IPS-11a (cell line): ENCODE measurements around the gene MGA.
"Not testable (repeated sequence)": the region's sequence is repeated elsewhere in the genome, so short reads cannot be mapped to it uniquely, and the experiment has no call there.

ENCODE experiments used
- H3K4me3 ChIP-seq: one replicate; pipeline ENCODE4 v1.5.1; 2013; ENCODE audit warnings: low read depth, low read length, control low read depth

The MGA gene

DNA sequence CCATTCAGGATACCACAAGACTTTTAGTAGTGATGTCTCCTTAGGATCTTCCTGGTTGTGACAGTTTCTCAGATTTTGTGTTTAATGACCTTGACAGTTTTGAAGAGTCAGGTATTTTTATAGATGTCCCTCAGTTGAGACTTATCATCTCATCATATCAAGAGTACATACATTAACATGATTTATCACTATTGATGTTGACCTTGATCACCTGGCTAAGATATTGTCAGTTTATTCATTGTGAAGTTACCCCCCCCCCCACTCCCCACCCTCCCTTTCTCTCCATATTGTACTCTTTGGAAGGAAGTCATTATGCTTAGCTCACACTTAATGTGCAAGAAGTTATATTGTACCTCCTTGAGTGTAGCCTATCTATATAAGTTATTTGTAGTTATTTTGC is 42.9 kb downstream of the MGA start:
- no peak overlapping the region for H3K4me3 ChIP-seq

DNA sequence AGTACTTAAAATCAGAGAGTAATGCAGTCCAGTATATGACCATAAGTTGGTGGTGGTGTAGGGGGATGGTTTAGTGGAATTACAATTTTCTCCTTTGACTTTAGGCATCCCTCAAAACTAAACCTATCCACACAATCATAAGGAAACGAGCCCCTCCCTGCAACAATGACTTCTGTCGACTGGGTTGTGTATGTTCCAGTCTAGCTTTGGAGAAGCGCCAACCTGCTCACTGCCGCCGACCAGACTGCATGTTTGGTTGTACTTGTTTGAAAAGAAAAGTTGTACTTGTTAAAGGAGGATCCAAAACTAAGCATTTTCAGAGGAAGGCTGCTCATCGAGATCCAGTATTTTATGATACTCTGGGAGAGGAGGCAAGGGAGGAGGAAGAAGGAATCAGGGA is 52.8 kb downstream of the MGA start:
- H3K4me3 ChIP-seq, result no peak overlapping the region

DNA sequence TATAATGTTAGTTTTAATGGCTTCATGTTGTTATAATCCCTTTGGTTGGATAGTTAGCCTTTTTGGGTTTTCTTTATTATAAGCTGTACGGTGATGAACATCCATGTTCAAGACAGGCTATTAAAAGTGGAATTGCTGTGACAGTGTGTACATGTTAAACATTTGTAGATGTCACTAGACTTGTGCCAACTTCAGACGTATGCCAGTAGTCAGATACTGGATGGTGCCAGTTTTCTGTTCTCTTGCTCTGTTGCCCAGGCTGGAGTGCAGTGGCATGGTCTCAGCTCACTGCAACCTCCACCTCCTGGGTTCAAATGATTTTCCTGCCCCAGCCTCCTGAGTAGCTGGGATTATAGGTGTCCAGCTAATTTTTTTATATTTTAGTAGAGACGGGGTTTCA is 54.1 kb downstream of the MGA start:
- no peak overlapping the region for H3K4me3 ChIP-seq

DNA sequence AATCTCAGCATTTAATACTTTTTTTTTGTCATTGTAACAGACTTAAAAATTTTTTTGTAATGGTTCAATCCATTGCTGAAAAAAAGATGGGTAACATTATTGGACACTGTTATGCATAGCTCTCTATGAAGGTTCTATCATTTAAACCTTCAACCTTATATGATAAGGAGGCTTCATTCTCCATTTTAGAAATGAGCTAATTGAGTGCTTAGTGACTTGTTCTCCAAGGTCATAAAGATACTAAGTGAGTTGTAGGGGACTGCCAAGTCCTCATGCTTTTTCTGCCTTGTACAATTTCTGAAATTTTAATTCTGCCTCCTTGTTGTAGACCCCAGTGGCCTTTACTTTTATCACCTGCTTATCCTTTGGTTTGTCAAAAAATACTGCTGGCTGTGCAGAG is 56.7 kb downstream of the MGA start:
- H3K4me3 ChIP-seq, result no peak overlapping the region

DNA sequence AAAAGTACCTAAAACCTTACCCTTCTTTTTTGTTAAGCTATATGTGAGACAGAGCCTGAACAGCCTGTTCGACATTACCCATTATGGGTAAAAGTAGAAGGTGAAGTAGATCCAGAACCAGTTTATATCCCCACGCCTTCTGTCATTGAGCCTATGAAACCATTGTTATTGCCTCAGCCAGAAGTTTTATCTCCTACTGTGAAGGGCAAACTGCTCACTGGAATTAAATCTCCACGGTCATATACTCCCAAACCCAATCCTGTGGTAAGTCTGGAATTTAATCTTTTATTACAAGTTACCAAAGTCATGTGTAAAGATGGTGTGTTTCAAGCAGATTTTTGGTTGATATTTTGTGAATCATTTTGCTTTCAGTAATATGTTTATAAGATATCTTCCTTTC is 66.9 kb downstream of the MGA start:
- H3K4me3 ChIP-seq, result no peak overlapping the region

DNA sequence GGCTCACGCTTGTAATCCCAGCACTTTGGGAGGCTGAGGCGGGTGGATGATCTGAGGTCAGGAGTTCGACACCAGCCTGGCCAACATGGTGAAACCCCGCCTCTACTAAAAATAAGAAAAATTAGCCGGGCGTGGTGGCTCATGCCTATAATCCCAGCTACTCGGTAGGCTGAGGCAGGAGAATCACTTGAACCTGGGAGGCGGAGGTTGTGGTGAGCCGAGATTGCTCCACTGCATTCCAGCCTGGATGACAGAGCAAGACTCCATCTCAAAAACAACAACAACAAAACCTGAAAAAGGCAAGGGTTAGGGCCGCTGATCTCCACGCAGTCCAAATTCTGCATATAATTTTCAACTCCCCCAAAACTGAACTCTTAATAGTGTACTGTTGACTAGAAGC is 67.9 kb downstream of the MGA start:
- H3K4me3 ChIP-seq, result not testable (repeated sequence)

DNA sequence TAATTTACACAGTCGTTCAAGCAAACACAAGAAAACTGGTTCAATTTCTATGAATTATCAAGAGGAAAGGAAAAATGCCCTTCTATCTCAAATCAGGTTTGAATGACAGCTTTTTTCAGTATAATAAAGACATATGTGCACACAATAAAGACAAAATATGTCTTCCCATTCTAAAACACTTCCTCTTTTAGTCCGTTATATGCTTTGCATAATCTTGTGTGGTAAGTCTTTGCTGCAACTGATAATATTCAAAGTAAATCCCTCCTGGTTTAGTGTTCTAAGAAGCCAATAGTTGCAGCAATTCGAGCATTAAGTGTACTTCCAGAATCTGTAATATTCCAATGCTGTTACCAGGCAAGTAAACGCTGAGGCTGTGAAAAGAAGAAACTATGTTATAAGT is 70.3 kb downstream of the MGA start:
- no peak overlapping the region for H3K4me3 ChIP-seq

DNA sequence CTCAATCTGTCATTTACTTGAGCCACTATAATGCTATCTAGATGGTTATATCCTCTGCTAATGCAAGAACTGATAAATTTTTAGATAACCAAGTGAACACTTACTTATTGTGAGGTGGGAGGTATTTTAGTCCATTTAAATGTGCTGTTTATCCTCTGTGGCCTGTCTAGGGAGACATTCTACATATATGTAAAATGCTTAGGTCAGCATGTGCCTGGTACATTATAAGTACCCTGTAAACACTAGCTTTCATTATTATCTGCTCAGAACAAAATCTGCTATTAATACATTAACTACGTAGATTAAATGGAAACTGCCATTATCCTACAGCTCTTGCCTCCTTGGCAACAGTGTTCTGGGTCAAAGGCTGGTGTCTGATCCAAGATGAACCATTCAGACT is 72.3 kb downstream of the MGA start:
- no peak overlapping the region for H3K4me3 ChIP-seq

DNA sequence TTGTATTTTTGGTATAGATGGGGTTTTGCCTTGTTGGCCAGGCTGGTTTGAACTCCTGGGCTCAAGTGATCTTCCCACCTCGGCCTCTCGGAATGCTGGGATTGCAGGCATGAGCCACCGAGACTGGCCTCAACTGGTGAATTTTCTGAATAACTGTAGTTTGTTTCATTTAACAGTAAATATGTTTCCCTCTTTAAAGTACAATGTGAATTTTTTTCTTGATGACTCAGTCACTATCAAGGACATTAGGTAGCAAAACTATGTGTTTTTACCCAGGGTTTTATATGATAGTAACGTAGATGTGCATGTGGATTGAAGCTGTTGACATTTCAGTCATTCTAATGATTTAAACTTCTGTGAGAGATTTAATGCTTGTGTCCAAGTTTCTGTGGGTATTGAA is 73.9 kb downstream of the MGA start:
- H3K4me3 ChIP-seq, result no peak overlapping the region

DNA sequence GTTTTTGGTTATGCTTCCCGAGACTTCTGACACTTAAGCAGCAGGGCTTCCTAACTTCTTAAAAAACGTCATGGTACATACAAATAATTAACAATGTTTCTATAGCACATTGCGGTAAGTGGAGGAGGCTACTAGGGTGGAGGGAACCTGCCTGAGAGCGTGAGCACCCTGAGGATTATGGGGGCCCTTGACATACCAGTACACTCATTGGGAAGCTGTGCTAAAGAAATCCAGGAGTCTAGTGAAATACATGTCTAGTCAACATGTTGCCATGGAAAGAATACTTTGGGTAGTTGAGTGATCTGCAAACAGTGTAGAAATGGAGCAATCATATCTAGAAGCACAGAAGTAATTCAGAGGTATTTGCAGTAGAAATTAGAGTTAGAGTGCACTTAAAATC is 74.8 kb downstream of the MGA start:
- H3K4me3 ChIP-seq, result no peak overlapping the region

DNA sequence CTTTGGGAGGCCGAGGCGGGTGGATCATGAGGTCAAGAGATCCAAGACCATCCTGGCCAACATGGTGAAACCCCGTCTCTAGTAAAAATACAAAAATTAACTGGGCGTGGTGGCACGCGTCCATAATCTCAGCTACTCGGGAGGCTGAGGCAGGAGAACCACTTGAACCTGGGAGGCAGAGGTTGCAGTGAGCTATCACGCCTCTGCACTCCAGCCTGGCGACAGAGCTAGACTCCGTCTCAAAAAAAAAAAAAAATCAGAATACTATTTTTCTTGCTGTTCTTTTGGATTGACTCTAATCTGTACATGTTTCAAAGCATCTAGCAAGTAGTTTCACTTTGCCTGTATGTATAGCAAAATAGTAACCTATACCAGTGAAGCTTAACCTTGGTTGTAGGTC is 75.3 kb downstream of the MGA start:
- not testable (repeated sequence) for H3K4me3 ChIP-seq

DNA sequence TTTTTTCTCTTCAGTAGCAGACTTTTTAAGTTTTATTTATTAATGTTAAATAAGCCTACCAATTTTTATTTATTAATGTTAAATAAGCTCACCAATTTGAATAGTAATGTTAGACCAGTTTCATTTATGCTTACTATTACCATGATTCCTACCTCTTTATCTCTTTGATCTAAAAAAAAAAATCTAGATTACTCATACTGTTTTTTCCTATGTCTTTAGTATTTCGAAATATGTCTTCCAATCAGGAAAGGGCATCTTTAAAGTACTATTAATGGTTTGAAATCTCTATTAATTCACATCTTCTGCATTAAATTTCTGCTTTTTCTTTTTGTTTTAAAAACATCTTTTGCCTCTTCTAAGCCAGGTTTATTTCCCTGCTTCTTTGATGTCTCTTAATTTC is 86.6 kb downstream of the MGA start:
- H3K4me3 ChIP-seq, result no peak overlapping the region

DNA sequence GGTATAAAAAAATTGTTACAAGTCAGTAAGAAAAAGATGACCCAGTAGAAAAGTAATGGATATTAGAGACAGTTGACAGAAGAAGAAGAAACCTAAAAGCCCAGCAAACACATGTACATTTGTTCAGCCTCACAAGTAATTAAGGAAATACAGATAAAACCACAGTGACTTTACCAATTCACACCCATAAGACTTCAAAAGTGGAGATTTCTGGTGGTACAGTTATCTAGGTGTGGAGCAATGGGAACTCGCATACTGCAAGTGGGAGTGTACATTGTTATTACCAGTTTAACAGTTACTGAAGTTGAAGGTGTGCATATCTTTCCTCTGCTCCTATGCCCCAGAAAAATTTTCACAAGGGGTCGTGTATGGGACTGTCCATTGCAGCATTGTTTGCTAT is 96.0 kb downstream of the MGA start:
- no peak overlapping the region for H3K4me3 ChIP-seq

DNA sequence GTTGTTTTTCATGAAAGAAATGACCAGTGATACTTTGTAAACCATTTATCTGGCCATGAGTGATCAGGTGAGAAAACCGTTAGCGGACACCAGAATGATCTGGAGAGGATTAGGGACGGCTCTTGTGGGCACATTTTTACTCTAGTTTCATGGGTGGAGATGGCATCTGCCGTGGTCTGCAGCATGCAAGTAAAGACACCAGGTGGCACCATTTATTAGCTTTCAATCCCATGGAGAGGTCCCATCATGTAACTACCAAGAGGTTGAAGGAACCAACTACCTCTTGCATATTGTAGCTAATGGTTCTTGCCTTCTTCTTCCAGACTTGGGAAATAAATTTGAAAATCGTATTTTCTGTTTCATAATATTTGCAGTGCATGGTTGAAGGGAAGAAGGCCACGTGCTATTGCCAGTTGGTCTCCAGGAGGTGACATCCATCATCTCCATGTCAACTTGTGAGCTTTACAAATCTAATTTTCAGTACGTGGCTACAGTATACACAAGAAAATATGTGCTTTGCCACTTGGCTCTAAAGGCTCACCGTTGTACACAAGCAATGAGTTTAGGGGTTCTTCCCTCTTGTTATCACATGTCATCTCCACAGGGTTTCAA is 112.6 kb downstream of the MGA start:
- no peak overlapping the region for H3K4me3 ChIP-seq

DNA sequence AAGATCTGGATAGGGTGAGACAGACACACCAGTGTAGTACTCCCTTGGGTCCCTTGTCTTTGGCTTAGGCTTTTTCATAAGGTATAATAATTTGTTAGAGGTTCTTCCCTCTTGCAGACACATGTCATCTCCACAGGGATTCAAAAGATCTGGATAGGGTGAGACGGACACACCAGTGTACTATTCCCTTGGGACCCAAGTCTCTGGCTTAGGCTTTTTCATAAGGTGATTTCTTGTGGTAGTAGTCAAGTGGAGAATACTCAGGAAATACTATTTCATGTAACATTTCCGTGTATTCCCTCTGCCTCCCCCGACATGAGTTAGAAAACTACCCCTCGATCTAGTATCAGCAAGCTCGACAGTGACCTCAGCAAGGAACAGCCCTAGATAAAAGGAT is 113.1 kb downstream of the MGA start:
- H3K4me3 ChIP-seq, result peak overlapping the region; percentile 43

DNA sequence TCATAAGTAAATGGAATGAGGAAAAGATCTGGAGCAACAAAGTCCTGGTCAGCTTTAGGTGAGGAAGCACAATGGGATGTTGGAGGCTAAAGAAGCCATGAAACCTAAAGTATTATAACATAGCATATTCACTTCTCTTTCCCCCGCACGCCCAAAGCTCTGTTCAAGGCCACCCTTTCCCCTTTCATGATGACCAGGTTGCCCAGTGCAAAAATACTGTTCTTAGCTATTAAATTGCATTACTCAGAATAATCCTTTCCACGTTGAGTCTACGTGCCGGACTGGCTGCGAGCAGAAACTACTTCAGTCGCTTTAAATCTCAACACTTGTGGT is 113.5 kb downstream of the MGA start:
- H3K4me3 ChIP-seq, result peak overlapping the region; percentile 43

DNA sequence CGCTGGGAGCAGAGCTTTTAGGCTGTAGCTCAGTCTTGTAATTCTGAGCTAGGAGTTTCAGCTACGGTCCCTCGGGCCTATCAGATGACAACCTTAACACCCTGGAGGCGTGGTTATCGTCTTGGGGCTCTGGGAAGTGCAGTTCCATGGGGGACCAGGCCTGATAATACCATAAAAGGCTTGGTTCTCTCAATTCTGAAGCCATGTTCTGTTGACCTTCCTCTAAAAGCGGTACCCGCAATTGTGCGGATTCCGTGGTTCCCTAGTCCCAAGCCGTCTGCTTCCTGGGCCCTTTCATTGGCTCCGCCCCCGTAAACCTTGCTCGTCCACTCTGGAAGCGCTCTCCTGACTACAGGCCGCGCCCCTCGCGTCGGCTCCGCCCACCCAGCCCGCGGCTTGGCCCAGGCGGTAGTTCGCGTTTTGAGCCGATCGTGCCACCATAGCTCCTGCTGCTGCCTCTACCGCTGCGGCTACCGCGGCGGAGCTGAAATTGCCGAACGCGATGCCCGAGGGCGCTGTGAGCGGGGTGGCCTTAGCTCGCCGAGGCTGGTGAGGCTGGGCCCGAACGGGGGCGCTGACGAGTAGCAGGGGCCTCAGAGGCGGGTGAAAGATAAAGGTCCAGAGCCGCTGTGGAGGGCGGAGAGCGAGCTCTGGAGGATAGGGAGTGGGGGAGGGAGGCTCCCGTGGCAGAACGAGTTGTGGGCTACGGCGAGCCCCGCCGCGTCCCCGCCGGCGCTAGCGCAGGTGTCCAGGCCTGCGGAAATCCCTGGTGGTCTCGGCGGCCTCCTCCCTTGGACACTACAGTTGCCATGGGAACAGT is 114.1 kb downstream of the MGA start, which contains the start of gene MAPKBP1:
Gene MAPKBP1 (plus strand): TSS at position 423 of the 820 bp plus-strand sequence. CDS start 792 bp downstream, outside the sequence.
- H3K4me3 ChIP-seq, result peak within 1 kb of the TSS; percentile 76

DNA sequence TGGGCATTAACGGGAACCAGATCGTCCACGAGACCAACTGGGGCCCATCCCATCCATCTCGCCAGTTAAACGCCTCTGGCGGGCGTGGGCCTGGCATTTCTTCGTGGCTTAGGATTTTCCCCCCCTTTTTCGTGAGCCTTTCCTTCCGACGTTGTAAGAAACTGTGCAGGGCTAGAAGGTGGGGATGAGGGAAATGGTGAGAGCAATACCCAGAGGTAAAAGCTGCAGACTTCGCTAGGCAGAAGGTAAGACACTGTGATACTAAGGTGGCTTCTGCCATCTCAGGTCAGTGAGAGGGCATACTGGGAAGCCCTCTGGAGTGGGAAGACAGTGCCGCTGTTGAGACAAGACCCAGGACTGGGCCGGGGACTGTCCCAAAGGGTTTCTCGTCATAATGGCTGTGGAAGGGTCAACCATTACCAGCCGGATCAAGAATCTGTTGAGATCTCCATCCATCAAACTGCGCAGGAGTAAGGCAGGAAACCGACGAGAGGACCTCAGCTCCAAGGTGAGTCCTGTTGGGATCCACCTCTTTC is 114.7 kb downstream of the MGA start:
- peak overlapping the region; percentile 76 for H3K4me3 ChIP-seq

DNA sequence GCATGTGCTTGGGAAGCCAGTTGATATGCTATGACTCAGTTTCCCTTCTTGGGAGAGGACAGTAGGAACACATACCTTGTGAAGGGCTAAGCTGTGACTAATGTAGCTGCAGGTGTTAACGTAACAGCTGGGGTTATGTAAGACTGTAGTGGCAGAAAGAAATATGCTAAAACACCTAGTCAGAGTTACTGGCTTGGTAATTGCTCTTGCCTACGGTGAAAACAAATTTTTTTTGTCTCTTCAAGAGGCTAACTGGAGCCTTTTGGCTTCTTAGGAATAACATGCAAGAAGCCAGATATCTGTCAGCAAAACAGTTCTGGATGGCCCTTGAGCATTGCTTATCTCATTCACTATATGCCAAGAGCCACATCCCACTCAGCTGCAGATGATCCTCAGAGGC is 115.4 kb downstream of the MGA start:
- no peak overlapping the region for H3K4me3 ChIP-seq

DNA sequence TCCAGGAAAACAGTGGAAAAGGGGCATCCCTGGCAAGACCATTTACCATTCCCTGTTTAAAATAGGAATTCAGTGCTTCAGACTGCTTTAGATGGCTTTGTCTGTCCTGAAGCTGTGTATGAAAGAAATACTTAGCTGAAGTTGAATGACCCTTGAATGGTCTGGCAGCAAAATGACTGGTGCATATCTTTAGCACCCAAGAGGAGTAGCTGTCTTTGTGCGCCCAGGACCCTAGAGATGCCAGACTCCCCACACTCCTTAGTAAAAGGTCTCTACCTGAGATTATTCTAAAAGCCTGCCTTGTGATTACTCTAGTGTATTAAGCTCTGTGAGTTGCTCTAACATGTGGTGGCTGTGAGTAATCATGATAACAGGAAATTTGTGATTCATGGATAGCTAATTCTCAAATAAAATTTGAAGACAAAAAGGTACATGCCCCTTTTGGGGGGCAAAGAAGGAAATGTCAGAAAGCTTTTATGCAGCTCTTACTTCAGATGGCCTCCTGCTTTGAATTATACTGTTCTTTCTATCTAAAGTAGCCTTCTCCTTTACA is 117.3 kb downstream of the MGA start:
- H3K4me3 ChIP-seq, result no peak overlapping the region

DNA sequence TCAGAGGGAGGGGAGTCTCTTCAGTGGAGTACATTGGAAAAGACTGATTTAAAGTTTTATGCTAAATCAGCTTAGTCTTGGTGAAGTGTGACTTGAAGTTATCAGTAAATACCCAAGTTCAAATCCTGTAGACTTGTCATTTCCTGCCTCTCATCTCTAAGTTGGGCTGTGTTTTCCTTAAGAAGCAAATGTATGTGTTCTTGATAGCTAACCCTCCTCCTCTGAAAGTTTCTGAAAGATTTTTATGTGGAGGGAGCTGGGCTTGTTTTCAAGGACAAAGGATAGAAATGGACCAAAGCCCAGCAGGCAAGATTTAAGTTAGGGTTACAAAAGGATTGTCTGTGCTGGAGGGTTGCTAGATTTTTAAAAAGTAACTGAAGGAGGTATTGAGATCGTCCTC is 118.3 kb downstream of the MGA start:
- H3K4me3 ChIP-seq, result no peak overlapping the region

DNA sequence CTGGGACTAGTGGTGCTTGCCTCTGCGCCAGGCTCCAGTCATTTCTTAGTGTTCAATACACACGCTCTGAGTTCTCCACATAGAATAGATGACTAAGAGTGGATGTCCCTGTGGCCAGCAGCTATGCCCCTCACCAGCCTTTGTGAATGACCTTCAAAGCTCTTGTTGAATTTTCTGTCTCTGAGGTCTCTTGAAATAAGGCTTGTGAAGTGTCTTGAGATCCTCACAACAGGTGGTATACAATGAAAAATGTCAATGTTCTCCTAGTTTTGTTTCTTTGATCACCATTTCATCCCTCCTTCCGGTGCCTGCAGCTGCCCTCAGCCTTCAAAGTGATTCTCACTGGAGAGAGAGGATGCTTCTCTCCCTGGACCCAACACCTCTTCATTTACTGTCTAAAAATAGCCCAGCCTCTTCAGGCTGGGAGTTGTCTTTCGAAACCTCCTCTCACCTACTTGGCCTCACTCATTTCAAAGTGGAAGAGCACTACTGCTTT is 119.5 kb downstream of the MGA start:
- no peak overlapping the region for H3K4me3 ChIP-seq
